ENCODE measurements around the gene TSHZ1. TPM values are rescaled to one million over a fixed set of nuclear protein-coding genes. Genes with fewer than 3 reads are reported as not detected.

The TSHZ1 gene
- total and polyA plus RNA-seq, 2 experiments from 2014 or later, result 0.23 to 0.38 TPM

GRCh38 chr18:75214766-75215510, 4.3 kb downstream of the TSHZ1 start (continued):
- no peak for TF ChIP-seq ETS1 (IDR thresholded peaks at IDR 0.05)

- Mint-ChIP-seq H3K9me3 (peaks cover 3% of the 10 kb centered on the region; the same call in 1 of the 3 replicates), H3K27ac (no peak overlapping the region), H3K36me3 (ENCODE audit: low read depth) (no peaks in the 10 kb centered on the region; the same call in 2 of the 3 replicates), H3K27me3 (ENCODE audit: insufficient read depth, low read depth, poor library complexity) (peaks cover 25% of the 10 kb centered on the region), H3K4me3 (no peak overlapping the region), H3K4me1 (peaks cover 24% of the 10 kb centered on the region)
- Histone ChIP-seq H2AFZ (no peak overlapping the region), H3K4me3 (no peak overlapping the region), H3K79me2 (replicated peaks; ENCODE audit: insufficient read depth) (no peaks in the 10 kb centered on the region), H3K36me3 (ENCODE audit: insufficient read depth) (no peaks in the 10 kb centered on the region), H3K27ac (ENCODE audit: low read depth) (no peak overlapping the region), H3F3A (replicated peaks; ENCODE audit: low read depth) (no peaks in the 10 kb centered on the region), H3K4me2 (0 out of 2 replicates have a peak overlapping the region, but pooled peaks have one; percentile 5), H4K20me1 (replicated peaks; ENCODE audit: insufficient read depth) (no peaks in the 10 kb centered on the region), H3K4me1 (ENCODE audit: insufficient read depth) (peaks cover 11% of the 10 kb centered on the region; the same call in 1 of the 2 replicates), H3K27me3 (ENCODE audit: insufficient read depth) (peaks cover 42% of the 10 kb centered on the region), H3K9me2 (ENCODE audit: insufficient read depth) (no peaks in the 10 kb centered on the region)
- no peak for ATAC-seq
- TF ChIP-seq NANOG (IDR thresholded peaks at IDR 0.05; ENCODE audit: borderline replicate concordance) (no peak), STAT1 (IDR thresholded peaks at IDR 0.05; ENCODE audit: unreplicated experiment) (no peak), CREB1 (CRISPR knock-in tag; IDR thresholded peaks at IDR 0.05; ENCODE audit: low read depth) (no peak), EZH2 (IDR thresholded peaks at IDR 0.05; ENCODE audit: low read depth, unreplicated experiment) (no peak), ZNF114 (CRISPR knock-in tag; IDR thresholded peaks at IDR 0.05) (no peak)
- DNase-seq (ENCODE audit: low spot score), result no peak
Measured at GRCh38 chr18:75215663-75216062, 5.1 kb downstream of the TSHZ1 start.

- no peak overlapping the region for H3K4me3 ChIP-seq
- no peaks in the 10 kb centered on the region for H3K36me3 Mint-ChIP-seq (ENCODE audit: low read depth)
- 0 out of 2 replicates have a peak overlapping the region, but pooled peaks have one; percentile 5 for H3K4me2 ChIP-seq
- H3K27ac Mint-ChIP-seq, result no peak overlapping the region; the same call in 1 of the 2 replicates
- no peaks in the 10 kb centered on the region for H3K9me3 Mint-ChIP-seq
- no peak overlapping the region for H3K4me3 Mint-ChIP-seq
- TF ChIP-seq REST (IDR thresholded peaks at IDR 0.05; ENCODE audit: unreplicated experiment) (no peak), CREB1 (CRISPR knock-in tag; IDR thresholded peaks at IDR 0.05; ENCODE audit: low read depth) (no peak), ZNF114 (CRISPR knock-in tag; IDR thresholded peaks at IDR 0.05) (no peak), NANOG (IDR thresholded peaks at IDR 0.05; ENCODE audit: borderline replicate concordance) (no peak), JUNB (IDR thresholded peaks at IDR 0.05; ENCODE audit: unreplicated experiment) (no peak), POLR2AphosphoS5 (IDR thresholded peaks at IDR 0.05; ENCODE audit: low read depth) (no peak), EZH2 (IDR thresholded peaks at IDR 0.05; ENCODE audit: low read depth, unreplicated experiment) (no peak), ETS1 (IDR thresholded peaks at IDR 0.05) (no peak)
- H3K4me1 ChIP-seq (ENCODE audit: insufficient read depth), result peaks cover 11% of the 10 kb centered on the region; the same call in 1 of the 2 replicates
- H3K36me3 ChIP-seq (ENCODE audit: insufficient read depth), result no peaks in the 10 kb centered on the region
- H2AFZ ChIP-seq, result 0 out of 2 replicates have a peak overlapping the region, but pooled peaks have one; percentile 52
- H3K9me2 ChIP-seq (ENCODE audit: insufficient read depth), result no peaks in the 10 kb centered on the region
- DNase-seq (ENCODE audit: low spot score) (no peak), ATAC-seq (no peak)
- H3K27me3 Mint-ChIP-seq (ENCODE audit: insufficient read depth, low read depth, poor library complexity), result peaks cover 19% of the 10 kb centered on the region
- no peaks in the 10 kb centered on the region for H4K20me1 ChIP-seq (replicated peaks; ENCODE audit: insufficient read depth)
- peaks cover 35% of the 10 kb centered on the region for H3K27me3 ChIP-seq (ENCODE audit: insufficient read depth)
- H3F3A ChIP-seq (replicated peaks; ENCODE audit: low read depth), result no peaks in the 10 kb centered on the region
- H3K27ac ChIP-seq (ENCODE audit: low read depth), result no peak overlapping the region
- peaks cover 21% of the 10 kb centered on the region for H3K4me1 Mint-ChIP-seq
- no peaks in the 10 kb centered on the region for H3K79me2 ChIP-seq (replicated peaks; ENCODE audit: insufficient read depth)
Measured at GRCh38 chr18:75216212-75216910, 5.8 kb downstream of the TSHZ1 start.

All from GM23338 (cell line).